Activated T-cell treated with anti-CD3 and anti-CD28 coated beads, Interleukin-2, amount 50 U/mL, for 24 hours (primary cell): ENCODE data around the gene HS3ST3A1.
"Not testable (repeated sequence)": the region's sequence is repeated elsewhere in the genome, so short reads cannot be mapped to it uniquely, and the experiment has no call there.

Experiments used
- DNase-seq: peaks from one replicate; pipeline ENCODE4 v3.0.0-alpha.2; 2020
- H3K27ac Mint-ChIP-seq: 2 replicates; pipeline ENCODE4 v1.8.0; 2020; ENCODE audit warnings: mild to moderate bottlenecking, mixed read lengths
- H3K27me3 Mint-ChIP-seq: 2 replicates; pipeline ENCODE4 v1.8.0; 2020; ENCODE audit warnings: mixed read lengths
- H3K36me3 Mint-ChIP-seq: 2 replicates; pipeline ENCODE4 v1.8.0; 2020; ENCODE audit warnings: low read depth, mixed read lengths
- H3K4me1 Mint-ChIP-seq: 2 replicates; pipeline ENCODE4 v1.8.0; 2020; ENCODE audit warnings: low read depth, mixed read lengths
- H3K4me3 Mint-ChIP-seq: 2 replicates; pipeline ENCODE4 v1.8.0; 2020; ENCODE audit warnings: mild to moderate bottlenecking, moderate library complexity, mixed read lengths
- H3K9me3 Mint-ChIP-seq: 2 replicates; pipeline ENCODE4 v1.8.0; 2020; ENCODE audit warnings: mixed read lengths

The HS3ST3A1 gene

DNA sequence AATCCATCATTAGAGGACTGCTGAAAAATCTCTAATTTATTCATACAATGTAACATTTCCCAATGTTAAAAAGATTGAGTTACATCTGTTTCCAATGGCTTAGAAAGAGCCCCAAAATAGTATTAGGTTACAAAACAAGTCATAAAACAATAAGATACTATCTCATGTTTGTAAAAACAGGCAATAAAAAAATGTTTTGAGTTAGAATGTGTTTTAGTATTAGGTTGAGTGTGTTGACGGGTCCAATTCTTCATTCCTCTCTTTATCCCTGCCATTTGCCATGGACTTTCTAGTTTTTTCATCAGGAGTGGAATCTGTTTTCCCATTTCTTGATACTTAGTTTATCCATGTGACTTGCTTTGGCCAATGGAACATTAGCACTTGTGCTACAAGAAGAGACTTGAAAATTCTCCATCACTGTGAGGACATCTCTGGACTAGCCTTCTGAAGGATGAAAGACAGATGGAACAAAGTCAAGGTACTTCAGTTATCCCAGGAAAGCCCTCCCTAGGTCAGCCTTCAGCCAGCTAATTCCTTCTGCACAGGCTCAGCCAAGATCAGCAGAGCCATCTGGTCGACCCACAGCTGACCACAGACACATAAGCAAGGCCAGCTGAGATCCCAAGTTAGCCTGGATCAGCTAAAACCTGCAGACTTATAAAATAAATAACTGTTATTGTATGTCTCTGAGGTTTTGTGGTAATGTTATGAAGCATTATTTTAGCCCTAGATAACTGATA is 83.3 kb downstream of the HS3ST3A1 start:
- H3K4me3 Mint-ChIP-seq: no peak overlapping the region
- no peaks in the 10 kb centered on the region for H3K36me3 Mint-ChIP-seq
- peaks cover 3% of the 10 kb centered on the region for H3K27me3 Mint-ChIP-seq
- H3K4me1 Mint-ChIP-seq: no peaks in the 10 kb centered on the region
- no peak for DNase-seq
- H3K27ac Mint-ChIP-seq: no peak overlapping the region
- H3K9me3 Mint-ChIP-seq: no peaks in the 10 kb centered on the region

DNA sequence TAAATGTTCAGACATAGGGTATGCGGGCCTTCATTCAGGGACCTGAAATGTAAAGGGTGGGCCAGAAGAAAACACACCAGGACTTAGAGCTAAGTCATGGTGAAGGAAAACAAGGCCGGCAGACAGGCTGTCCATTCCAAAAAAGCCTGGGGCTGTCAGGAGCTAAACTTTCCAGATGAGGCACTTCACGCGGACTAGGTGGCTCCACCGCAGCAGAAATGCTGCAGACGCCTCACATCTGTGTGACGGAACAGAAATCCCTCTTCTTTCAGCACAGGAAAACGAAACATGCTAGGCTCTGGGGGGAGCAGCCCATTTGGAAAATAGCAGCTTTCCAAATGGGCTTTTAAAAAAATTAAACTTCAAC is 88.7 kb downstream of the HS3ST3A1 start:
- DNase-seq: no peak
- Mint-ChIP-seq H3K27me3 (peaks cover 23% of the 10 kb centered on the region), H3K4me3 (no peak overlapping the region), H3K9me3 (no peaks in the 10 kb centered on the region), H3K27ac (no peak overlapping the region), H3K4me1 (peaks cover 11% of the 10 kb centered on the region), H3K36me3 (no peaks in the 10 kb centered on the region)

GRCh38 chr17:13510062-13510461 is 91.7 kb downstream of the HS3ST3A1 start:
- no peaks in the 10 kb centered on the region for H3K9me3 Mint-ChIP-seq
- no peak overlapping the region for H3K4me3 Mint-ChIP-seq
- DNase-seq: no peak
- peaks cover 23% of the 10 kb centered on the region for H3K27me3 Mint-ChIP-seq
- H3K4me1 Mint-ChIP-seq: peaks cover 11% of the 10 kb centered on the region
- no peaks in the 10 kb centered on the region for H3K36me3 Mint-ChIP-seq
- no peak overlapping the region for H3K27ac Mint-ChIP-seq

DNA sequence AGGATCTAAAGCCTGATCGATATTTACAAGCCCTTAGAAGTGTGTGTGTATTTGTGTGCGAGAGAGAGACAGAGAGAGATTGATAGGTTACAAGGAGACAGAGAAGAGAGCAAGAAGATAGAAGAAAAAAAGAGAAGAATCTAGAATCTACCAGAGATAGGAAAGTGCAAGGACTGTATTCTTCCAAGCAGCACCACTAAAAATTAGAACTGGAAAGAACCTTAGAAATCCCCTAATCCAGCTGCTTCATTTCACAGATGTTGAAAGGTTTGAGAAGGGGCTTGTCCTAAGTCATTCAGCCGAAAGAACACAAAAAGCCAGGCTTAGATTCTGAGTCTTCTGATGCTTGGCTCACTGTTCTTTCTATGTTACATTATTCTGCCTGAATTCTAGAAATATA is 92.2 kb downstream of the HS3ST3A1 start:
- Mint-ChIP-seq H3K4me1 (peaks cover 11% of the 10 kb centered on the region), H3K36me3 (no peaks in the 10 kb centered on the region), H3K9me3 (no peaks in the 10 kb centered on the region), H3K27ac (no peak overlapping the region), H3K27me3 (peaks cover 23% of the 10 kb centered on the region), H3K4me3 (no peak overlapping the region)
- DNase-seq: no peak

- no peak for DNase-seq
- H3K4me3 Mint-ChIP-seq: no peak overlapping the region
- peaks cover 23% of the 10 kb centered on the region for H3K27me3 Mint-ChIP-seq
- no peaks in the 10 kb centered on the region for H3K36me3 Mint-ChIP-seq
- no peak overlapping the region for H3K27ac Mint-ChIP-seq
- H3K9me3 Mint-ChIP-seq: no peaks in the 10 kb centered on the region
- peaks cover 11% of the 10 kb centered on the region for H3K4me1 Mint-ChIP-seq
Observed at GRCh38 chr17:13508896-13509295, 92.8 kb downstream of the HS3ST3A1 start.

- no peaks in the 10 kb centered on the region for H3K9me3 Mint-ChIP-seq
- DNase-seq: no peak
- H3K4me1 Mint-ChIP-seq: no peaks in the 10 kb centered on the region
- no peak overlapping the region for H3K27ac Mint-ChIP-seq
- H3K36me3 Mint-ChIP-seq: no peaks in the 10 kb centered on the region
- no peak overlapping the region for H3K4me3 Mint-ChIP-seq
- H3K27me3 Mint-ChIP-seq: peaks cover 11% of the 10 kb centered on the region
Observed at GRCh38 chr17:13503526-13503925, 98.2 kb downstream of the HS3ST3A1 start.

DNA sequence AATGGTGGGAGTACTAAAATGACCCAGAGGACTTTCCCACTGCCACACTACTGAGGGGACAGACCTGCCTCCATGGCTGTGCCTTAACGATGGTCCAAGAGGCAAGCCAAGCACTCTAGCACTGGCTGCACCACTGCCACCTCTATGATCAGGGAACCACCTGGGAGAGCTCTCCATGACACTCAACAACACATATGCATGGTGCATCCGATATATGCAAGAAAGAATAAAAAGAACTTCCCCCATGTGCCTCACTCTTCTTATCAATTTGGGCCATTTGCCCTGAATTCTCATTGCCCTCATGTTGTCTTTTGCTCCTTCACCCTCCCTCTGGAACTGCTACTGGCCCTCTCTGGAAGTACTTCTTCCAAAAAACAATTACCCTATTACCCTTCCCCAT is 99.5 kb downstream of the HS3ST3A1 start:
- Mint-ChIP-seq H3K27ac (no peak overlapping the region), H3K27me3 (peaks cover 11% of the 10 kb centered on the region), H3K4me3 (no peak overlapping the region), H3K36me3 (no peaks in the 10 kb centered on the region), H3K4me1 (no peaks in the 10 kb centered on the region), H3K9me3 (no peaks in the 10 kb centered on the region)
- no peak for DNase-seq

DNA sequence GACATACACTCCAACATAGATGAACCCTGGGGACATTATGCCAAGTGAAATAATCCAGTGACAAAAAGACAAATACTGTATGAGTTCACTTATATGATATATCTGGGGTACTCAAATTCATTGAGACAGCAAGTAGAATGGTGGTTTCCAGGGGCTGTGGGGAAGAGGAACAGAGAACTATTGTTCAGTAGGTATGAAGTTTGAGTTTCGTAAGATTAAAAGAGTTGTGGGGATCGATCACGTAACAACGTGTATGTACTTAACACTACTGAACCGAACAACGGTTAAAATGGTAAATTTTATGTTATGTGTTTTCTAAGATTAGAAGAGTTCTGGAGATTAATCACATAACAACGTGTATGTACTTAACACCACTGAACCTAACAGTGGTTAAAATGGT is 100.8 kb downstream of the HS3ST3A1 start:
- H3K27me3 Mint-ChIP-seq: peaks cover 11% of the 10 kb centered on the region
- no peaks in the 10 kb centered on the region for H3K36me3 Mint-ChIP-seq
- H3K4me3 Mint-ChIP-seq: no peak overlapping the region
- H3K27ac Mint-ChIP-seq: no peak overlapping the region
- H3K4me1 Mint-ChIP-seq: no peaks in the 10 kb centered on the region
- no peak for DNase-seq
- H3K9me3 Mint-ChIP-seq: no peaks in the 10 kb centered on the region

- Mint-ChIP-seq H3K4me3 (no peak overlapping the region), H3K9me3 (no peaks in the 10 kb centered on the region), H3K27ac (no peak overlapping the region), H3K27me3 (peaks cover 8% of the 10 kb centered on the region), H3K36me3 (no peaks in the 10 kb centered on the region), H3K4me1 (no peaks in the 10 kb centered on the region)
- no peak for DNase-seq
Observed at GRCh38 chr17:13498184-13498583, 103.5 kb downstream of the HS3ST3A1 start.

DNA sequence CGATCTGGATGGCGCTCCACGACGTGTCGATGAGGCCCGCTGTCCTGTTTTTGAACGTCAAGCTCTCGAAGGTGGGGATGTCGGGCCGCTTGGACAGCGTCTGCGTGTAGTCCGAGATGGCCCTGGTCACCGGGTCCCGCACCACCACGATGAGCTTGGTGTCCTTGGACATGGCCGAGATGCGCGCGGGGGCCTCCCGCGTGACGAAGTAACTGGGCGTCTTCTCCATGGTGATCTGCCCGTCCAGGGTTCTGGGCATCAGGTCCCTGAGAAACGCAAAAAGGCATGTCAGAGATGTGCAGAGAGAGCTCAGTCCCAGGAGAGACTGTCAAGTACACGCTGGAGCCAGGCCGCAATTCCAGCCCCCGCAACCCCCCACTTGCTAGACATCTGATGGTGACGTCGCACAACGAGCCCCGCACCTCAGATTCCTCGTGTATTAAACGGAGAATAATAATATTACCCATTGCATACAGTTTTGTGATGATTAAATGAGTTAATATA is 105.1 kb downstream of the HS3ST3A1 start:
- H3K36me3 Mint-ChIP-seq, H3K27ac Mint-ChIP-seq, H3K4me3 Mint-ChIP-seq, H3K4me1 Mint-ChIP-seq, DNase-seq, H3K9me3 Mint-ChIP-seq, H3K27me3 Mint-ChIP-seq: not testable (repeated sequence)

- no peaks in the 10 kb centered on the region for H3K36me3 Mint-ChIP-seq
- H3K27me3 Mint-ChIP-seq: peaks cover 2% of the 10 kb centered on the region
- H3K4me3 Mint-ChIP-seq: no peak overlapping the region
- H3K27ac Mint-ChIP-seq: no peak overlapping the region
- DNase-seq: no peak
- H3K4me1 Mint-ChIP-seq: no peaks in the 10 kb centered on the region
- H3K9me3 Mint-ChIP-seq: no peaks in the 10 kb centered on the region
Observed at GRCh38 chr17:13495423-13495822, 106.3 kb downstream of the HS3ST3A1 start.

- no peaks in the 10 kb centered on the region for H3K4me1 Mint-ChIP-seq
- H3K27me3 Mint-ChIP-seq: no peaks in the 10 kb centered on the region
Observed at GRCh38 chr17:13492737-13493122, 109.0 kb downstream of the HS3ST3A1 start.

DNA sequence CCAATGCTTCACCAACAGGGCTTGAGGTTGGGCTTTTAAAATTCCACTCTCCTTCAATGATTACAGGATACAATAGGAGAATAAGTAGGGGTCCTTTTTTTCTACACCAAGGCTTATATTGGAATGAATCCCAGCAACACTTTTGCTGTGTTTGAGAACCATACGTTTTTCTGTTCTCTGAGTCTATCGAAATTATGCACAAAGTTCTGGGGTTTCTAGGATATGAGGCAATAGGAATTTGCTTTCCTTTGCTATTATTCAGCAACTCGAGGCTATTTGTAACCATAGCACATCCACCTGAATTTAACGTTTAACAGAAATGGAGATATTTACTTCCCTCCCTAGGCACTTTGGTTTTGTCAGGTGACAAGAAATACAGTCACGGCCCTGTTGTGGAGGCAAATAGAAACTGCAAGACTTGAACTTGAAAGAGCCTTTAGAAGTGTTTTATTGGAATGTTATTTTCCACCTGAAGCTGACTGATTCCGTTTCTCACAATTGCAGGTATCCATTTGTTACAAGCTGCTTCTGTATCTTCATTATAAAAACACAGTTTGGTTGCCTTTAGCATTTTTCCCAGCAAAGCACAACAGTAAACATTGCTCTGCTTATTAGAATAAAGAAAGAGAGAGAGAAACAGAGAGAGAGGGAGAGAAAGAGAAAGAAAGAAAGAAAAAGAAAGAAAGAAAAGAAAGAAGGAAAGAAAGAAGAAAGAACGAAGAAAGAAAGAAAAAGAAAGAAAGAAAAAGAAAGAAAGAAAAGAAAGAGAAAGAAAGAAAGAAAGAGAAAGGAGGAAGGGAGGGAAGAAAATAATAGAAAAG is 109.6 kb downstream of the HS3ST3A1 start:
- H3K4me3 Mint-ChIP-seq: no peak overlapping the region
- H3K9me3 Mint-ChIP-seq: no peaks in the 10 kb centered on the region
- H3K27me3 Mint-ChIP-seq: no peaks in the 10 kb centered on the region
- no peaks in the 10 kb centered on the region for H3K4me1 Mint-ChIP-seq
- H3K36me3 Mint-ChIP-seq: no peaks in the 10 kb centered on the region
- no peak for DNase-seq
- H3K27ac Mint-ChIP-seq: no peak overlapping the region

More at GRCh38 chr17:13492737-13493122, 109.0 kb downstream of the HS3ST3A1 start:
- no peaks in the 10 kb centered on the region for H3K36me3 Mint-ChIP-seq
- DNase-seq: no peak
- no peak overlapping the region for H3K27ac Mint-ChIP-seq
- no peaks in the 10 kb centered on the region for H3K9me3 Mint-ChIP-seq
- H3K4me3 Mint-ChIP-seq: no peak overlapping the region

- Mint-ChIP-seq H3K4me3 (no peak overlapping the region), H3K27ac (no peak overlapping the region), H3K36me3 (no peaks in the 10 kb centered on the region), H3K4me1 (no peaks in the 10 kb centered on the region), H3K9me3 (no peaks in the 10 kb centered on the region), H3K27me3 (peaks cover 3% of the 10 kb centered on the region)
- no peak for DNase-seq
Observed at GRCh38 chr17:13491491-13491890, 110.2 kb downstream of the HS3ST3A1 start.

DNA sequence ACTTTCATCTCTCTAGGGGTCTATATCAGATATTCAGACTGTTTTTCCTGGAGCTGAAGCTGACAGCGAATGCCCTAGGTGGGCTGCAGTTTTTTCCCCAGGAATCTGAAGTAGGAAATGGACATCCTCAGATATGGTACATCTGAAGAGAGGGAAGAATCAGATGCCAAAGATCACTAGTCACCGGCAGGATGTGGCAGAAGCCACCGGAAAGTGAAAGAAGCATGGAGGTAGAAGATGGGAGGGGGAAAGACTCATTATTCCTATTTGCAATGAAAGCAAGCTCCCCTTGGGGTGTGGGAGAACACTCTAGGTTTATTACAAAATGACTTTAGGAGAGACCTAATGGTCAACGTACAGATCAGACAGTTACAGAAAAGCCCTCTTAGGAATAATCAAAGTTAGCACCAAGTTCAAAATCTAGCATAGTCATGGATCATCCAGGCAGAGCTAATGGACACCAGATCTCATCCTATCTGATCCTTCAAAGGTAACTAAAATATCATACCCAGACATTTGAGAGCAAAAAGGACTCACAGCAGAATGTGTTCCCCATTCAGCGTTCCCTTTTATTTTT is 110.7 kb downstream of the HS3ST3A1 start:
- Mint-ChIP-seq H3K27ac (no peak overlapping the region), H3K27me3 (peaks cover 3% of the 10 kb centered on the region), H3K36me3 (no peaks in the 10 kb centered on the region), H3K4me3 (no peak overlapping the region), H3K4me1 (no peaks in the 10 kb centered on the region), H3K9me3 (no peaks in the 10 kb centered on the region)
- DNase-seq: no peak
